Activated effector memory CD4-positive, alpha-beta T cell treated with anti-CD3 and anti-CD28 coated beads, Interleukin-2, amount 50 U/mL, for 16 hours (primary cell): ENCODE results near the gene PPIP5K2.
"Not testable (repeated sequence)": the region's sequence is repeated elsewhere in the genome, so short reads cannot be mapped to it uniquely, and the experiment has no call there.

Experiments used
- DNase-seq: peaks from one replicate; pipeline ENCODE4 v3.0.0-alpha.2; 2020

Gene PPIP5K2

DNA sequence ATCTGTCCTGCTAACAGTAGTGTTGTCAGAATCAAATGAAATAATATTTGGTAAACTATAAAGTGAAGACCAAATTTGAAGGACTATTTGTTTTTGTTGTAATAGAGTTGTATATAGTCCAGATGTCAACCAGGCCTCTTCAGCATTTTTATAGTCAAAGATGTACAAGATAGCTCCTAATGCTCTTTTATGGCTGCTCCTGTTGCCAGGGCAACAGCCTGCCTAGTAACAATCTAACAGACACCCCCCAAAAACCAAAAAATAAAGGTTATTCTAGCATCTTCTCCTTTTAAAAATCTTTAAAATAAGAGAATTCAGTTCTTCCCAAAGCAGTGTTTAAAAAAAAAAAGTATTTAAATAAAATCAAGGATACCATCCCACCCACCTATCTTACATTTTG is 89.0 kb downstream of the PPIP5K2 start:
- DNase-seq: no peak

DNA sequence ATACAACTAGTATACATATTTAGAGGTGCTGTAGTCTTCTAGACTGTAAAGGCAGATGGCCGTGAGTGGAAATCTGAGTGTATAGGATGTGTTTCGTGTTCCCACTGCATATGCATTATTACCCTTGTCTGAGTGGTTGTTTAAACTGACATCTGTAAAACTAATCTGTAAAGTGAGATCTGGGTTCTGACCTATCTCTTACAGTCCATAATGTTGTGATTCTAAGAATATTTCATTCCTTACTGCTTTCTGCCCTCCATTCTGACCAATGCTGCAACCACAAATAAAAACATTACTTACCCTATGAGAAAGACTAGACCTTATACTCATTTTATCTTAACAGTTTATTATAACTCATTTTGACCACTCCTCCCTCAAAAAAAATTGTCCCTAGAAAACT is 90.9 kb downstream of the PPIP5K2 start:
- DNase-seq: no peak

- no peak for DNase-seq
These were observed 91.8 kb downstream of the PPIP5K2 start for GRCh38 chr5:103211576-103212561.

DNA sequence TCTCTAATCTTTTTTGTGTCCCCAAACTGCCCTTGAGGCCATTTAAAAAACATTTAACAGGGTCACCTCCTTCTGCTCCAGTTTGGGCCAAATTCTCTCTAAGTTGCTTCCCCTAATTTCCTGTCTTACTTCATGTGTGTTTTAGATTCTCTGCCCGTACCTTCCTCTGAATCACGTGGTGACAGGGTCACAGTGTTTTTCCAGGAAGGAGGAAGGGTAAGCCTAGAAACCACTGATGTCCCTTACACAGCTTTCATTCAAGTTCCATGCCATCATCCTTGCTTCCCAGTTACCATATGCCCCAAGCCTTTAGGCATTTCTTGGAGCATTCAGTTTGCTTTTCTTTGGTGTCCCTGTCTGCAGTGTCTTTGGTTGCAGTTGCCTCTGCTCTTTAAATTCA is 96.0 kb downstream of the PPIP5K2 start:
- no peak for DNase-seq

DNA sequence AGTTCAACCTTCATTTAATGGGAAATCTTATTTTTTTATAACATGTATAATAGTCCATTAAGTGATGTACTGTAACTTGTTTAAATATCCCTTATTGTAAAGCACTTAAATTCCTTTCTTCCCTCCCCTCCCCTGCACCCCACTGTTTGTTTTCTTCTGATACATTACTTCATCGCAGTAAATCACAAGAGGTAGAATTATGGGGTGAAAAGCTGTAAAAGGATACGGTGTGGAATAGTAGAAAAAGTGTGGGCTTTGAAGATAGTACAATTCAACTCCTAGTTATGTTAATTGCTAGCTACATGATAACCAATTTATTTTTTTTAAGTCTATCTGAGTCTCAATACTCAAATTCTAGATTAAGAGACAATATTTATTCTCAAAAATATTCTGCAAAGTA is 96.6 kb downstream of the PPIP5K2 start:
- no peak for DNase-seq

DNA sequence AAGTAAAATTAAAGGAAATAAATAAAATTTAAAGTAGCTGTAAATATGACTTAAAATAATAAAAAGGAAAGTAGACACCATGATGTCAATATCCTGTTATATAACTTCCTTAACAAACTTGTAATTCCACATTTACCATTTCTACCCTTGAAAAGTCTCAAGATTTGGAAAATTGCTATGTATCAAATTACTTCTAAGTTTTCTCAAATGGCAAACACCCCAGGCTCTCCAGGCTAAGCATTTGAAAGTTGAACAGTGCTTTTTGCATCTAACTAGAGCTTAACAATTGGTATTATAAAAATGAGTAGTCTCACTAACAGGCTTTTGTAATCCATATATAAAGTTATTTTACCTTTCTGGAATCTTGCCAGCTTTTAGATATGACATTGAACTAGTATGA is 97.0 kb downstream of the PPIP5K2 start:
- DNase-seq: no peak

DNA sequence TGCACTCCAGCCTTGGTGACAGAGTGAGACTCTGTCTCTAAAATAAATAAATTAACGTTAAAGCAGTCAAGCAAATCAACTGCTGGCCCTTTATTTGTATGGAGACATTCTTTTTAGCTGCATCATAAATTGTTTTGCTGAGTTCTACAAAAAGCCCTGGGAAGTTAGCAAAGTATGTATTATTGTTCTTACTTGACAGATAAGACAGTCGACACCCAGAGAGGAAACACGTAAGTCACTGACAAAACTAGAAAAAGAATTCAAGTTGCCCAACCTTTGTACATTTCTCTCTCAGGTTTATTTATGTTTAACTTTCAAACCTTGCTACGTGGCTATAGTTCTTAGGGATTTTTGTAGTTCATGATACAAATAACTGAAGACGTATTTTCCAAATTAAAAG is 98.1 kb downstream of the PPIP5K2 start:
- DNase-seq: no peak

DNA sequence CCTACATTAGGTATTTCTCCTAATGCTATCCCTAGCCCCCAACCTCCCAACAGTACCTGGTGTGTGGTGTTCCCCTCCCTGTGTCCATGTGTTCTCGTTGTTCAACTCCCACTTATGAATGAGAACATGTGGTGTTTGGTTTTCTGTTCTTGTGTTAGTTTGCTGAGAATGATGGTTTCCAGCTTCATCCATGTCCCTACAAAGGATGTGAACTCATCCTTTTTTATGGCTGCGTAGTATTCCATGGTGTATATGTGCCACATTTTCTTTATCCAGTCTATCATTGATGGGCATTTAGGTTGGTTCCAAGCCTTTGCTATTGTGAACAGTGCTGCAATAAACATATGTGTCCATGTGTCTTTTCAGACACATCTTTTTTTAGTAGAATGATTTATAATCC is 99.0 kb downstream of the PPIP5K2 start:
- DNase-seq: not testable (repeated sequence)

DNA sequence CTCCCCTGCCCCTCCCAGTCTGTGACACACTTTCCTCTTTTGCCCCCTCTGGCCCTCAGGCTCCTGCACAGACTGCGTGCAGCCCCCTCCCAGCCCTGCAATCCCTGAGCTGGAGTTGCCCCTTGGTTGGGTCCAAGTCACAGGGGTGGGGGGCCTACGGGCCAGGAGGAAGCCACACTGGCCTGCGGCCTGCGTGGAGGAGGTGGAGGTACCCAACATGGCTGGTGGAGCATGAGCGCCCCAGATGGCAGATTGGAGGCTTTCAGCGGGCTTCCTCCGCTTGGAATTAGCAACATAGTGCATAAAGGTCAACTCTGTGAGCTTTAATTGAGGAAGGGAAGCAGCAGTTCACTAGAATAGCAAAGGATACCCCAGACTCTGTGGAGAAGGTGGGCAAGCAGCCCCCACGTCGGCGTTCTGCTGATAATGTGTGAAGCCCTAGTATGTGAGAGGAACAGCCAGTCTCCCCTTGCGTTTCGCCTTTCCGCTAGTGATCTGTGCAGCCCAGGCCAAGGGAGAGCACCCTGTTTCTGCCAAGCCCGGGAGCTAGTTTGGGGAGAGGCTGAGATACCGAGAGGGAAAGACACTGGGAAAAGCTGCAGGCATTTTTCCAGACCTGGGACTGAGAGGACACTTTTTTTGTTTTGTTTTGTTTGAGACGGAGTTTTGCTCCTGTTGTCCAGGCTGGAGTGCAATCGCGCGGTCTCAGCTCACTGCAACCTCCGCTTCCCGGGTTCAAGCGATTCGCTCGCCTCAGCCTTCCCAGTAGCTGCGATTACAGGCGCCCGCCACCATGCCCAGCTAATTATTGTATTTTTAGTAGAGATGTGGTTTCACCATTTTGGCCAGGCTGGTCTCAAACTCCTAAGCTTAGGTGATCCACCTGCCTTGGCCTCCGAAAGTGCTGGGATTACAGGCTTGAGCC is 103.2 kb downstream of the PPIP5K2 start:
- no peak for DNase-seq

GRCh38 chr5:103224118-103224893 is 104.2 kb downstream of the PPIP5K2 start:
- DNase-seq: no peak

DNA sequence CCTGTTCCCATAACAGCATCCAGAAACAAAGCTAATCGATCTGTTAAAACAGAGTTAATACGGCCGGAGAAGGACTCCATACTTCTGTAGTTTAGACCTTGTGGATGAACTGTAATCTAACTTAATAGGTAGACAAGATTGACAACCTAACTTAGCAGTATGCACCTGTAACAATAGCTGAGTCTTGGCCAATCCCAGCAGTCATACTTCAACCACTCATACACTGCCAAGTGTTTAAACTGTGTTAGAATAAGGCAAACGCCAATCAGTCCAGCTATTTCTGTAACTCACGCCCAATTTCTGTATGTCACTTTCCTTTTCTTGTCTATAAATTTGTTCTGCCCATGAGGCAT is 104.8 kb downstream of the PPIP5K2 start:
- DNase-seq: no peak

DNA sequence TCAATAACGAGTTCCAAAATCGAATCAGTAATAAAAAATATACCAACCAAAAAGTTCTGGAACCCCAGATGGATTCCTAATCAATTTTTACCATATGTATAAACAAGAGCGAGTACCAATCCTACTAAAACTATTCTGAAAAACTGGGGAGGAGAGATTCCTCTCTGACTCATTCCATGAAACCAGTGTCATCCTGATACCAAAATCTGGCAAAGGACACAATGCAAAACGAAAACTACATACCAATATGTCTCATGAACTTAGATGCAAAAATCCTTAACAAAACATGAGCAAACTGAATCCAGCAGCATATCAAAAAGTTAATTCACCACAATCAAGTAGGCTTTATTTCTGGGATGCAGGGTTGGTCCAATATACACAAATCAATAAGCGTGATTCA is 108.0 kb downstream of the PPIP5K2 start:
- no peak for DNase-seq

GRCh38 chr5:103228588-103228987 is 108.5 kb downstream of the PPIP5K2 start:
- no peak for DNase-seq

- DNase-seq: no peak
These were observed 112.4 kb downstream of the PPIP5K2 start for GRCh38 chr5:103232393-103232999.

DNA sequence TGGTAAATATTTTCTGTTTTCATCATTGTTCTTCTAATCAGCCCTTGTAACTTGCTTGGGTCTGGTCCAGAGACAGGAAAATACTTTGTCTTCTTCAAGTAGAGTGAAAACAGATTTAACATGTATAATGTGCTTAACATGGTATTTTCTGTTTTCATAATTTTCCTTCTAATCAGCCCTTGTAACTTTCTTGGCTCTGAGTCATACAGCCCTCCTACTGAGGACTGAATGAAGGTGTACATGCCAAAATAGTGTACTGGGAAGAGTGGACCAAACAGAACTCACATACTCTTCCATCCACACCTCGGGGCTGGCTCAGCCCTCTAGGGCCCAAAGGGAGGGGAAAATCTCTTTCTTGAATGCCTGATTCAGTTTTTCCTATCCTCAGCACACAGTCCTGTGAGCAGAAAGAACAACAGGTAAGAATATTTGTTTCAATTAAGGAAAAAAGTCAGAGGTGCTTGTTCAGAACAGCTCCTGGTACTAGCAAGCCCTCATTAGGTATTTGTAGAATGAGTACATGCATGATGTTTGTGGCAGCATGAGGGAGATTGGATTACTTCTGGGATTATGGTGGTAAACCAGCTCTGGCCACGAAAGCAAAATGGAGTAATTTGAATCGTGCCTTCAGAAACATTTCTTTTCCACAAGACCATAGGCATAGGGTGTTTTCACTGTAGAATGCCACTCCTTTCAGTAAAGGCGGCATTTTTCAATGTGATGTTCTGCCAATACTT is 114.3 kb downstream of the PPIP5K2 start:
- DNase-seq: no peak

GRCh38 chr5:103235891-103236290 is 115.8 kb downstream of the PPIP5K2 start:
- DNase-seq: no peak

DNA sequence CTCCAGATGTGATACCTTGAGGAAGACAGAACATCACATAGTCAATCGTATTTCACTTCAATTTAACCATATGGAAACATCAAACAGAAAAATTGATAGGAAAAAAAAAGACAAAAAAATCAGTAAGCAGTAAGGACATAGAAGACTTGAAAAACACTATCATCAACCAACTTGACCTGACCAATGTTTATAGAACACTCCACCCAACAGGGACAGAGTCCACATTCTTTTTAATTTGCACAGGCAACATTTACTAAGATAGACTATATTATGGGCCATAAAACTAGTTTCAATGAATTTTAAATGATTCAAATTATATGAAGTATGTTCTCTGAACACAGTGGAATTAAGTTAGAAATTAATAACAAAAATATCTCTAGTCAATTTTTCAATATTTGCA is 117.7 kb downstream of the PPIP5K2 start:
- DNase-seq: no peak

- no peak for DNase-seq
These were observed 123.6 kb downstream of the PPIP5K2 start for GRCh38 chr5:103243665-103244064.

- DNase-seq: no peak
These were observed 124.3 kb downstream of the PPIP5K2 start for GRCh38 chr5:103244398-103244797.

- no peak for DNase-seq
These were observed 125.7 kb downstream of the PPIP5K2 start for GRCh38 chr5:103245761-103246160.

DNA sequence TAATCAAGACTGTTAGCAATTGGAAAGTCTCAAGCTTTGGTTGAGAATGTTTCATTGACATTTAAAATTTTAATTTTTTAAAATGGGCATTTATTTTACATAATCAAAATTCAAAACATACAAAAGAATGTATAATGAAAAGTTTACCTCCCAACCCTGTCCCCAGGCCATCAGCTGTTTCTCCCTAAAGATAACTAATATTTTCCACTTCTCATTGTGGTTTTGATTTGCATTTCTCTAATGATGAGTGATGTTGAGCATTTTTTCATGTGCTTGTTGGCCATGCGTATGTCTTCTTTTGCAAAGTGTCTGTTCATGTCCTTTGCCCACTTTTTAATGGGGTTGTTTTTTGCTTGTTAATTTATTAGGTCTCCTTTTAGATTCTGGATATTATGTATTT is 127.0 kb downstream of the PPIP5K2 start:
- DNase-seq: no peak

DNA sequence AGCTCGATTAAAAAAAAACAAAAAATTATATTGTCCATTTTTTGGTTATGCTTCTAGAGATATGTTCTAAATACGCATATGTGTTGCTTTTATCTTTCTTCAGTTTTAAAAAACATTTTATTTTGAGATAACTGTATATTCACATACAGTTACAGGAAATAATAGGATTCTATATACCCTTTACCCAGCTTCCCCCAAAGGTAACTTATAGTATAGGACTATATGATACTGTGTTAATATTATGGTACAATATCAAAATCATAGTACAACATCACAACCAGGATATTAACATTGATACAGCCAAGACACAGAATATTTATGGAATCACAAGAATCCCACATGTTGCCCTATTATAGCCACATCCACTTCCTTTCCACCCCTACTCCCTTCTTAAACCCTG is 129.0 kb downstream of the PPIP5K2 start:
- DNase-seq: no peak
